Keratinocyte (primary cell): ENCODE measurements around the gene CACNA1S. TPM values are rescaled to one million over a fixed set of nuclear protein-coding genes. Genes with fewer than 3 reads are reported as not detected.

Experiments used
- DNase-seq: peaks from one replicate; pipeline ENCODE4 v3.0.0-alpha.2; 2011; ENCODE audit warnings: low read depth, missing footprints, low spot score
- FAIRE-seq: peaks from 2 replicates; lab custom pipeline; 2011; peaks lifted over from hg19 to GRCh38; lab: Jason Lieb, UNC
- H2AFZ ChIP-seq: 2 replicates; pipeline ENCODE4 v1.6.0; 2012; ENCODE audit warnings: low read length, control low read depth, inconsistent platforms; ENCODE audit not compliant: control insufficient read depth
- H3K27ac ChIP-seq: 2 replicates; pipeline ENCODE4 v1.5.1; 2011; ENCODE audit warnings: low read length; ENCODE audit not compliant: control insufficient read depth, insufficient read depth
- H3K27me3 ChIP-seq: 3 replicates; pipeline ENCODE4 v1.6.0; 2011; ENCODE audit warnings: low read length; ENCODE audit not compliant: control insufficient read depth, insufficient read depth; ENCODE audit errors: extremely low read depth
- H3K36me3 ChIP-seq, 2 experiments: 2 replicates in 1 of 2; 3 replicates in 1 of 2; pipeline ENCODE4 v1.5.1; 2011; ENCODE audit warnings: low read length in 2 of 2, mild to moderate bottlenecking in 1 of 2; ENCODE audit not compliant: control insufficient read depth in 2 of 2, insufficient read depth in 2 of 2; ENCODE audit errors: extremely low read depth in 1 of 2
- H3K4me1 ChIP-seq: 3 replicates; pipeline ENCODE4 v1.5.1; 2011; ENCODE audit warnings: low read length; ENCODE audit not compliant: control insufficient read depth, insufficient read depth; ENCODE audit errors: extremely low read depth
- H3K4me2 ChIP-seq: 3 replicates; pipeline ENCODE4 v1.6.0; 2011; ENCODE audit warnings: low read depth, low read length; ENCODE audit not compliant: control insufficient read depth, insufficient read depth; ENCODE audit errors: extremely low read depth
- H3K4me3 ChIP-seq, 3 experiments: fragments of 200-600 bp in 1 of 3; sonication (generic) in 1 of 3; 2 replicates in 2 of 3; 3 replicates in 1 of 3; pipeline ENCODE4 v1.5.1; 2011 to 2016; ENCODE audit warnings: low read length in 3 of 3, mild to moderate bottlenecking in 3 of 3, control low read depth in 2 of 3, inconsistent platforms in 1 of 3, low read depth in 1 of 3, mixed read lengths in 1 of 3, mixed run types in 1 of 3, moderate library complexity in 1 of 3; ENCODE audit not compliant: control insufficient read depth in 2 of 3, insufficient read depth in 2 of 3; ENCODE audit errors: extremely low read depth in 1 of 3
- H3K79me2 ChIP-seq: 2 replicates; pipeline ENCODE4 v1.6.0; 2012; ENCODE audit warnings: low read length; ENCODE audit not compliant: control insufficient read depth, insufficient read depth
- H3K9ac ChIP-seq: 3 replicates; pipeline ENCODE4 v1.6.0; 2011; ENCODE audit warnings: low read length; ENCODE audit not compliant: control insufficient read depth, insufficient read depth; ENCODE audit errors: extremely low read depth
- H3K9me1 ChIP-seq: 3 replicates; pipeline ENCODE4 v1.6.0; 2011; ENCODE audit warnings: low read length; ENCODE audit not compliant: control insufficient read depth, insufficient read depth; ENCODE audit errors: extremely low read depth
- H3K9me3 ChIP-seq: 2 replicates; pipeline ENCODE4 v1.5.1; 2012; ENCODE audit warnings: low read depth, low read length; ENCODE audit not compliant: control insufficient read depth
- H4K20me1 ChIP-seq: 3 replicates; pipeline ENCODE4 v1.6.0; 2011; ENCODE audit warnings: low read length; ENCODE audit not compliant: control insufficient read depth, insufficient read depth; ENCODE audit errors: extremely low read depth
- EZH2 ChIP-seq: IDR thresholded peaks from one replicate; pipeline ENCODE4 v1.6.1; 2012; ENCODE audit warnings: inconsistent platforms, mild to moderate bottlenecking, low read length, moderate library complexity
- dilution Hi-C: fragments of 300-500 bp; cut with MboI; formaldehyde crosslinking; loops from one replicate; pipeline ENCODE4 v1.7.0; 2020; ENCODE audit warnings: low sequenced_read_pairs; ENCODE audit not compliant: extremely low pct_ligation_motif_present
- polyA plus RNA-seq, 5 experiments: library from polyadenylated mRNA; depleted of rRNA in 3 of 5; stranded (reverse) in 3 of 5; stranded (forward) in 1 of 5; unstranded in 1 of 5; fragments of >200 nt; gene quantifications; 1 replicate in 1 of 5; 2 replicates in 3 of 5; 3 replicates in 1 of 5; pipeline versions ENCODE4 v1.2.1 to v1.2.3, GENCODE V29; 2011 to 2012; ENCODE audit warnings: missing spikeins in 2 of 5, low read depth in 1 of 5, low replicate concordance in 1 of 5
- TF ChIP-seq, protein P1 (sequence below), 3 experiments: IDR thresholded peaks in 1 of 3; conservative IDR thresholded peaks in 1 of 3; optimal IDR thresholded peaks in 1 of 3; 2 replicates in 2 of 3; 3 replicates in 1 of 3; pipeline versions ENCODE3 to v1.5.1; 2011; ENCODE audit warnings: low read length in 3 of 3, mild to moderate bottlenecking in 3 of 3, moderate library complexity in 2 of 3, control low read depth in 1 of 3, inconsistent platforms in 1 of 3; ENCODE audit not compliant: insufficient read depth in 2 of 3; ENCODE audit errors: extremely low read depth in 1 of 3

The CACNA1S gene
- polyA plus RNA-seq, 1 donor (not counting 4 experiments of a cell fraction or from before 2014, with no cell fraction given), result not detected

- peaks cover 8% of the 10 kb centered on the region for H3K27me3 ChIP-seq
- H3K27ac ChIP-seq, result no peak overlapping the region
- dilution Hi-C loops, result no loop called here
- no peaks in the 10 kb centered on the region for H3K36me3 ChIP-seq
- H3K4me2 ChIP-seq, result no peak overlapping the region
- no peaks in the 10 kb centered on the region for H4K20me1 ChIP-seq
- H3K9me1 ChIP-seq, result no peaks in the 10 kb centered on the region
- peaks cover 9% of the 10 kb centered on the region for H3K4me1 ChIP-seq
- TF ChIP-seq, protein P1, sequence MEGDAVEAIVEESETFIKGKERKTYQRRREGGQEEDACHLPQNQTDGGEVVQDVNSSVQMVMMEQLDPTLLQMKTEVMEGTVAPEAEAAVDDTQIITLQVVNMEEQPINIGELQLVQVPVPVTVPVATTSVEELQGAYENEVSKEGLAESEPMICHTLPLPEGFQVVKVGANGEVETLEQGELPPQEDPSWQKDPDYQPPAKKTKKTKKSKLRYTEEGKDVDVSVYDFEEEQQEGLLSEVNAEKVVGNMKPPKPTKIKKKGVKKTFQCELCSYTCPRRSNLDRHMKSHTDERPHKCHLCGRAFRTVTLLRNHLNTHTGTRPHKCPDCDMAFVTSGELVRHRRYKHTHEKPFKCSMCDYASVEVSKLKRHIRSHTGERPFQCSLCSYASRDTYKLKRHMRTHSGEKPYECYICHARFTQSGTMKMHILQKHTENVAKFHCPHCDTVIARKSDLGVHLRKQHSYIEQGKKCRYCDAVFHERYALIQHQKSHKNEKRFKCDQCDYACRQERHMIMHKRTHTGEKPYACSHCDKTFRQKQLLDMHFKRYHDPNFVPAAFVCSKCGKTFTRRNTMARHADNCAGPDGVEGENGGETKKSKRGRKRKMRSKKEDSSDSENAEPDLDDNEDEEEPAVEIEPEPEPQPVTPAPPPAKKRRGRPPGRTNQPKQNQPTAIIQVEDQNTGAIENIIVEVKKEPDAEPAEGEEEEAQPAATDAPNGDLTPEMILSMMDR (optimal IDR thresholded peaks at IDR 0.05 in 1 of 3, IDR thresholded peaks at IDR 0.05 in 1 of 3, conservative IDR thresholded peaks at IDR 0.05 in 1 of 3; ENCODE audit: extremely low read depth in 1 of 3, insufficient read depth in 2 of 3, low read length in 3 of 3), result no peak
- TF ChIP-seq EZH2, result no peak
- DNase-seq (peak; percentile 26), FAIRE-seq (no peak)
- H3K9ac ChIP-seq, result no peak overlapping the region
- no peak overlapping the region for H3K4me3 ChIP-seq
- H2AFZ ChIP-seq, result no peak overlapping the region
- no peaks in the 10 kb centered on the region for H3K9me3 ChIP-seq
- no peaks in the 10 kb centered on the region for H3K79me2 ChIP-seq
Observed at GRCh38 chr1:201074018-201074417, 38.2 kb downstream of the CACNA1S start.

GRCh38 chr1:201072922-201073321 is 39.3 kb downstream of the CACNA1S start:
- FAIRE-seq (no peak), DNase-seq (no peak)
- dilution Hi-C loops, result no loop called here
- H3K27me3 ChIP-seq, result peaks cover 8% of the 10 kb centered on the region
- TF ChIP-seq EZH2, result no peak
- TF ChIP-seq, protein P1 (optimal IDR thresholded peaks at IDR 0.05 in 1 of 3, IDR thresholded peaks at IDR 0.05 in 1 of 3, conservative IDR thresholded peaks at IDR 0.05 in 1 of 3; ENCODE audit: extremely low read depth in 1 of 3, insufficient read depth in 2 of 3, low read length in 3 of 3), result no peak
- no peaks in the 10 kb centered on the region for H4K20me1 ChIP-seq
- H3K4me2 ChIP-seq, result no peak overlapping the region
- H3K9ac ChIP-seq, result no peak overlapping the region
- no peaks in the 10 kb centered on the region for H3K36me3 ChIP-seq
- no peaks in the 10 kb centered on the region for H3K9me1 ChIP-seq
- H3K4me1 ChIP-seq, result peaks cover 9% of the 10 kb centered on the region
- H3K27ac ChIP-seq, result no peak overlapping the region
- H3K79me2 ChIP-seq, result no peaks in the 10 kb centered on the region
- H3K4me3 ChIP-seq, result no peak overlapping the region
- no peaks in the 10 kb centered on the region for H3K9me3 ChIP-seq
- no peak overlapping the region for H2AFZ ChIP-seq
